Stimulated activated CD4-positive, alpha-beta T cell treated with anti-CD3 and anti-CD28 coated beads, Interleukin-1b, Interleukin-23, amount 100 ng/mL, for 48 hours (primary cell): Measurements from ENCODE around the gene GNG8.

Source experiments
- DNase-seq: peaks from one replicate; pipeline ENCODE4 v3.0.0-alpha.2; 2020

Gene GNG8

DNA sequence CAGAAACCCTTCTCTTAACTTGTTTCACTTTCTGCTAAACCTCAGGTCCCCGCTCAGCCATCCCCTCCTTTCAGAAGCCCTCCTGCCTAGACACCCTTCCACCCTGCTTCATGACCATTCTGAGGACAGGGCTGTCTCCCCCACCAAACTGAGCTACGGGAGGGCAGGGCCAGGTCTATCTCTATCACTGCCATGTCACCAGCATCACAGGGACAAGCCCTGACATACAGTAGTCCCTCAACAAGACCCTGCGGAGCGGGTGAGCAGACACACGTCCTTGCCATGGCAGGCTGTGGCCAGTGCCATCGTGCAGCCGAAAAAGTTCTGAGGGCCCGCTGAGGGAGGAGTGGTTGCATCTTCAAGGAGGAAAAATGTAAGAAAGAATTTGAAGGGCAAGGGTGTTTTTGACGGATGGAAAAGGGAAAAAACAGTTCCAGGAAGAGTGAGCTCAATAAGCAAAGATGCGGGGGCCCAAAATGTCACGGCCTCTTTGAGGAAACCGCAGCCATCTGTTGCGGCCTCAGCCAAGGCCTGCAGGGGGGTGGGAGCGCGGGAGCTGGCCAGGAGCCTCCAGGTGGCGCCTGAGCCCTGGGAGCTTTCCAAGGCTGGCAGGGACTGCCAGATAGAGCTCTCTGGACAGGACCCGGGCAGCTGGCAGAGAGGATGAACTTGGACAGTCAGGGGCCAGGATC lies 19.2 kb downstream of the GNG8 start:
- DNase-seq = peak; percentile 63

- no peak for DNase-seq
These were observed 20.0 kb downstream of the GNG8 start for GRCh38 chr19:46615966-46616365.

DNA sequence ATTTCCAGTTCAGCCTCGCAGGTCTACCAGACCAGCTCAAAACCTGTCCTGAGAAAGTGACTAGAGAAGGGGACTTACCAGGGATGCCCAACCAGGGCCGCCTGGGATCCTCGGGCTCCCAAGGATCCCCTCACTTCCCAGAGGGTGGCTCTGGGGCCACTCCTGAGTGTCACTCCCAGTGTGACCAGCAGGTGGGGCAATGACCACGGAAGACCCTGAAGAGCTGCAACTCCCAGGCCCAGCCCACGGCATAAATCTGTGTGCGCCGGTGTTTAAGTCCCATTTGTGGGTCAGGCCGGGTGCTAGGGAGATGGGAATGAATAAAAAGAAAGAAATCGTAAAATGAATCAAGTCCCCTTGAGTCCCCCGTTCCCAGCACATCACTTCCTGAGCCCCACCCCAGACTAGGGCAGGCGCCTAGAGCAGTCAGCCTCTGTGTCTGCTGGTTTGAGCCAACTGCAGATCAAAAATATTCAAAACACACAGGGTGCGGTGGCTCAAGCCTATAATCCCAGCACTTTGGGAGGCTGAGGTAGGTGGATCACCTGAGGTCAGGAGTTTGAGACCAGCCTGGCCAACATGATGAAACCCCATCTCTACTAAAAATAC lies 21.8 kb downstream of the GNG8 start:
- DNase-seq = peak; percentile 79

DNA sequence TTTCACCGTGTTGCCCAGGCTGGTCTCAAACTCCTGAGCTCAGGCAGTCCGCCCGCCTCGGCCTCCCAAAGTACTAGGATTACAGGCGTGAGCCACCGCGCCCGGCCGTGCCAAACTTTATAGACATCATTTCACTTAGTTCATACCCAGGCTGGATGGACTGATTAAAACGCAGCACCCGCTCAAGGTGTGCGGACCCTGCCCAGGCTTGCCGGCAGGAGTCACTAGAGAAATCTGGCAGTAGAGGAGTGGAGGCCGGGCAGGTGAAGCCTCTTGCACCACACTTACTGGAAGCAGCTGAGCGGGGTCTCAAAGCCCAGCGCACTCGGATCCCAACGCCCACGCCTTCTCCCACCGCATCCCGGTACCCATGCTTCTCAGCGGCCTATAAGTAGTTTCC lies 22.5 kb downstream of the GNG8 start:
- no peak for DNase-seq

- no peak for DNase-seq
These were observed 24.2 kb downstream of the GNG8 start for GRCh38 chr19:46611776-46612175.

- DNase-seq = no peak
These were observed 24.9 kb downstream of the GNG8 start for GRCh38 chr19:46610851-46611770.

GRCh38 chr19:46610413-46610775 lies 25.6 kb downstream of the GNG8 start:
- no peak for DNase-seq

GRCh38 chr19:46609511-46610412 lies 26.2 kb downstream of the GNG8 start:
- DNase-seq = no peak

DNA sequence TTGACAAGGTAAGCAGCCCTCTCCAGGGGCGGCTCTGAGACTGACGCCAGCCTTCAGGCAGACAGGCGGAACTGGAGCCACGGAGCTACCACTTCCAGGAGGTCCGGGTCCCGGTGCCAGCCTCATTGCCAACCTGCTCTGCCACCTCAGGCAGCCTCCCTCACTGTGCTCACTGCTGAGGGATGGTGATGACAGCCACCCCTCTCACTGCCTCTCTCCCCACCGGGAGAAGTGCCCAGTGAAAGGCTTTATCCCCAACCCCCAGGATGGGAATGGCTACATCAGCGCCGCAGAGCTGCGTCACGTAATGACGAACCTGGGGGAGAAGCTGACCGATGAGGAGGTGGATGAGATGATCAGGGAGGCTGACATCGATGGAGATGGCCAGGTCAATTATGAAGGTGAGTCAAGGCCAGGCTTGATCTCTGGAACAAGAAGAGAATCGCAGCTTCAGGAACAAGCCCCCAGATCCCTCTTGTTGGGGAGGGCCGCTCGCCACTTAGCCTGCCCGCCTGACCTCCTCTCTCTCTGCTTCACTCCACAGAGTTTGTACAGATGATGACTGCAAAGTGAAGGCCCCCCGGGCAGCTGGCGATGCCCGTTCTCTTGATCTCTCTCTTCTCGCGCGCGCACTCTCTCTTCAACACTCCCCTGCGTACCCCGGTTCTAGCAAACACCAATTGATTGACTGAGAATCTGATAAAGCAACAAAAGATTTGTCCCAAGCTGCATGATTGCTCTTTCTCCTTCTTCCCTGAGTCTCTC lies 27.2 kb downstream of the GNG8 start:
- DNase-seq = no peak

- DNase-seq = no peak
These were observed 27.8 kb downstream of the GNG8 start for GRCh38 chr19:46608178-46608577.

GRCh38 chr19:46607448-46607841 lies 28.6 kb downstream of the GNG8 start:
- no peak for DNase-seq

GRCh38 chr19:46606681-46607447 lies 29.1 kb downstream of the GNG8 start:
- no peak for DNase-seq

DNA sequence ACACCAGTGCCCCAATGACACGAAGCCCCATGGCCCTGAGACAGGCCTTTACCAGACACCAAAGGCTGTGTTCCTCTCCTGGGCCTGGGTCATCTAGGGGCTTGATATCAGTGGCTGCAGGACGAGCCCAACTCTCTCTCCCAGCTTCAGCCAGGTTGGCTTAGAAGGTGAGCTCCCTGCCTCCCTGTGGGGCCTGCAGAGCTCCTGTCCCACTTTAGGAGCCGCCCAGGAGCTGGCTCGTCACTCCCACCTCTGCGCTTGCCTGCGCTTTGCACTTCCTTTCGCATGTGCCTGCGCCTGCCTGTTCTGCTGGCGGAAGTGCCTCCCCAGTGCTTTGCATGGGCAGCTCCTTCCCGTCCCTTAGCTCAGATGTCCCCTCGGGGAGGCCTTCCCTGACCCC lies 30.0 kb downstream of the GNG8 start:
- no peak for DNase-seq

DNA sequence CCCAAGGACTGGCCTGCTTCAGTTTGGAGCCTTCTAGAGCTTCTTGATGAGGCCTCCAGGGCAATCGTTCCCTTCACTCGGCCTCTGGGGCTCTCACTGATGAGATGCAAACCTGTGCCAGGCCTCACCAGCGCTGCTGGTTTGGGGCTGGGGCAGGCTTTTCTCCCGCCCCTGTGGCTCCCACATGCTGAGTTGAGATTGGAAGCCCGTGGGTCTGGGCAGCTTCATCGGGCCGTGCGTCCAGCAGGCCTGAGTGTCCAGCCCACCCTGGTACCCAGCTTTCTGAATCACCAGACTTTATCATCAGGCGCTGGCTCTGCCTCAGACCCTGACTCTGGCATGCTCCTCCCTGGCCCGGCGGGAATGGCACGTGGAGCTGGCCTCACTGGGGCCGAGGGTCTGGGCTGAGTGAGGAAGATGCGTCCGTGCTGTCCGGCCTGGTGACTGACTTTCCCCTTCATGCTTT lies 30.6 kb downstream of the GNG8 start:
- no peak for DNase-seq

- no peak for DNase-seq
These were observed 31.1 kb downstream of the GNG8 start for GRCh38 chr19:46604781-46605355.

GRCh38 chr19:46603752-46604231 lies 32.2 kb downstream of the GNG8 start:
- no peak for DNase-seq

GRCh38 chr19:46603195-46603637 lies 32.8 kb downstream of the GNG8 start:
- no peak for DNase-seq

DNA sequence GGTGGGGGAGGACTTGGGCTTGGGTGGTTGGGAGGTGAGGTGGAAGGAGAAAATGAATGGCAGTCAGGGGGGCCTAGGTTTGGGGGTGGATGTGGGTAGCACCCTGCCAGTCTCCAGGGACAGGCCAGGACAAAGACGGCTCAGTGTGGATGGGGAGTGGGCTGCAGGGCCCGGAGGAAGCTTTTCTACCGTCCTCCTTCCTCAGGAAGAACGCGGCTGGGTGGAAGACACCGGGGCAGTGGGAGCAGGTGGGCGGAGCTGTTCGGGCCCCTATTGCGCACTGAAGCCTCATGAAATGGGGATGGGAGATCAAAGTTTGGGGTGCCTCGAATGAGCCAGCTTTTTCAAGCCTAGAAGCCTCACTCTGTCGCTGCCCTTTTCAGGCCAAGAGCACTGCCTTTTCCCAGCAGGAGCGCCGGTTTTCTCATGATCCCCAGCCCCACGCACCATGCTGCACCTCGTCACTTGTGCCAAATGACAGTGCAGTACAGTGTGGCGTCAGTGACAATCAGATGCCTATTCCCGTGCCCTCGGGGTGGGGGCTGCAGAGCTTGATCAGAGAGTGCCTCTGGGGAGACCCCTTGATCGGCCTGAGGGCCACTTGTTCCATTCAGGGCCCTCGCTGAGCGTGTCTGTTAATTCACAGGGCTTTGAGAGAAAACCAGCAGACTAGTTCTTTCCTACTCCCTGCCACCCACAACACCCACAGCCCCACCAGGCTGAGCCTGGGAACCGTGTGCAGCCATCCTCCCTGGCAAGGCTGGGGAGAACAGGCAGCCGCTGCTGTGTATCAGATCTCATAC lies 33.4 kb downstream of the GNG8 start:
- DNase-seq = peak; percentile 67
